OCI-LY3 (cell line): Measurements from ENCODE around the gene PCNX3.

Source experiments
- CTCF ChIP-seq: fragments of 200-600, 300-600 bp; sonication (generic); IDR thresholded peaks from 2 replicates; pipeline ENCODE4 v1.5.1; 2014; ENCODE audit warnings: antibody characterized with exemption, low read length, low read depth
- EZH2phosphoT487 ChIP-seq: fragments of 200-600 bp; shearing (Covaris generic); IDR thresholded peaks from 2 replicates; pipeline ENCODE4 v1.6.1; 2018; ENCODE audit warnings: antibody characterized with exemption, mixed run types, low read depth

DNA sequence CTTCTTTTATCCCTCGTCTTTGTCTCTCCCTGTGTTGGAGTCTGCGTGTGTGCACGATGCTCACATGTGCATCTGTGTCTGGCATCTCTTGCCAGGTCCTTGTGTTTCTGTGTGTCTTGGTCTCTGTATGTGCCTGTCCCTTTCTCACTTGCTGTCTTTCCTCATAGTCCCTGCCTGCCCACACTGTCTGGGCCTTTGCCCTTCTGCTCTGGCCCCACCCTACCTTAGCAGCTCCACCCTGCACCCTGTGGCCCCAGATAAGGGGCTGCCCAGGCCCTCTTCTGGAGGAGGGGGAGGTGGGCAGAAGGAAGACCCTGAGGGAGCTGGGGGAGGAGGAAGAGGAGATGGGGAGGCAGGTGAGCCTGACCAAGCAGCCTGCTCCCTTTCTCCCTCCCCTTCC lies 36.9 kb upstream of the PCNX3 start:
- TF ChIP-seq CTCF (no peak), EZH2phosphoT487 (no peak)
